Activated T-helper 1 cell treated with anti-CD3 and anti-CD28 coated beads, Interleukin-12 subunit alpha, Interleukin-12 subunit beta, Interleukin-2, Interleukin-4 antibody, amounts not matched to agents 30 ng/mL and 10 ng/mL and 1 ng/mL, durations not matched to agents 14 hours and 24 hours and 36 hours (primary cell): ENCODE measurements around the gene DNAH2. TPM values are rescaled to one million over a fixed set of nuclear protein-coding genes. Genes with fewer than 3 reads are reported as not detected.

ENCODE experiments used
- DNase-seq: peaks from one replicate; pipeline ENCODE4 v3.0.0; 2021; ENCODE audit warnings: low spot score
- H3K27ac Mint-ChIP-seq: one replicate; pipeline ENCODE4 v1.8.0; 2021; ENCODE audit warnings: mild to moderate bottlenecking, mixed read lengths
- H3K27me3 Mint-ChIP-seq: one replicate; pipeline ENCODE4 v1.8.0; 2022; ENCODE audit warnings: mild to moderate bottlenecking, moderate library complexity, mixed read lengths; ENCODE audit not compliant: insufficient read depth
- H3K36me3 Mint-ChIP-seq: one replicate; pipeline ENCODE4 v1.8.0; 2021; ENCODE audit warnings: low read depth, mixed read lengths
- H3K4me1 Mint-ChIP-seq: one replicate; pipeline ENCODE4 v1.8.0; 2021; ENCODE audit warnings: low read depth, mixed read lengths
- H3K4me3 Mint-ChIP-seq: one replicate; pipeline ENCODE4 v1.8.0; 2021; ENCODE audit warnings: mild to moderate bottlenecking, moderate library complexity, mixed read lengths
- H3K9me3 Mint-ChIP-seq: one replicate; pipeline ENCODE4 v1.8.0; 2021; ENCODE audit warnings: mixed read lengths
- intact Hi-C: fragments of 100-400 bp; cut with micrococcal nuclease; formaldehyde crosslinking; loops from one replicate; pipeline ENCODE4 v1.15.1; 2024
- total RNA-seq: library from RNA; stranded (reverse); gene quantifications from 2 replicates; pipeline ENCODE4 v1.2.3, GENCODE V29; 2022

The DNAH2 gene, protein sequence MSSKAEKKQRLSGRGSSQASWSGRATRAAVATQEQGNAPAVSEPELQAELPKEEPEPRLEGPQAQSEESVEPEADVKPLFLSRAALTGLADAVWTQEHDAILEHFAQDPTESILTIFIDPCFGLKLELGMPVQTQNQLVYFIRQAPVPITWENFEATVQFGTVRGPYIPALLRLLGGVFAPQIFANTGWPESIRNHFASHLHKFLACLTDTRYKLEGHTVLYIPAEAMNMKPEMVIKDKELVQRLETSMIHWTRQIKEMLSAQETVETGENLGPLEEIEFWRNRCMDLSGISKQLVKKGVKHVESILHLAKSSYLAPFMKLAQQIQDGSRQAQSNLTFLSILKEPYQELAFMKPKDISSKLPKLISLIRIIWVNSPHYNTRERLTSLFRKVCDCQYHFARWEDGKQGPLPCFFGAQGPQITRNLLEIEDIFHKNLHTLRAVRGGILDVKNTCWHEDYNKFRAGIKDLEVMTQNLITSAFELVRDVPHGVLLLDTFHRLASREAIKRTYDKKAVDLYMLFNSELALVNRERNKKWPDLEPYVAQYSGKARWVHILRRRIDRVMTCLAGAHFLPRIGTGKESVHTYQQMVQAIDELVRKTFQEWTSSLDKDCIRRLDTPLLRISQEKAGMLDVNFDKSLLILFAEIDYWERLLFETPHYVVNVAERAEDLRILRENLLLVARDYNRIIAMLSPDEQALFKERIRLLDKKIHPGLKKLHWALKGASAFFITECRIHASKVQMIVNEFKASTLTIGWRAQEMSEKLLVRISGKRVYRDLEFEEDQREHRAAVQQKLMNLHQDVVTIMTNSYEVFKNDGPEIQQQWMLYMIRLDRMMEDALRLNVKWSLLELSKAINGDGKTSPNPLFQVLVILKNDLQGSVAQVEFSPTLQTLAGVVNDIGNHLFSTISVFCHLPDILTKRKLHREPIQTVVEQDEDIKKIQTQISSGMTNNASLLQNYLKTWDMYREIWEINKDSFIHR (N-terminal part only)
- total RNA-seq, result not detected in 2 replicates

DNA sequence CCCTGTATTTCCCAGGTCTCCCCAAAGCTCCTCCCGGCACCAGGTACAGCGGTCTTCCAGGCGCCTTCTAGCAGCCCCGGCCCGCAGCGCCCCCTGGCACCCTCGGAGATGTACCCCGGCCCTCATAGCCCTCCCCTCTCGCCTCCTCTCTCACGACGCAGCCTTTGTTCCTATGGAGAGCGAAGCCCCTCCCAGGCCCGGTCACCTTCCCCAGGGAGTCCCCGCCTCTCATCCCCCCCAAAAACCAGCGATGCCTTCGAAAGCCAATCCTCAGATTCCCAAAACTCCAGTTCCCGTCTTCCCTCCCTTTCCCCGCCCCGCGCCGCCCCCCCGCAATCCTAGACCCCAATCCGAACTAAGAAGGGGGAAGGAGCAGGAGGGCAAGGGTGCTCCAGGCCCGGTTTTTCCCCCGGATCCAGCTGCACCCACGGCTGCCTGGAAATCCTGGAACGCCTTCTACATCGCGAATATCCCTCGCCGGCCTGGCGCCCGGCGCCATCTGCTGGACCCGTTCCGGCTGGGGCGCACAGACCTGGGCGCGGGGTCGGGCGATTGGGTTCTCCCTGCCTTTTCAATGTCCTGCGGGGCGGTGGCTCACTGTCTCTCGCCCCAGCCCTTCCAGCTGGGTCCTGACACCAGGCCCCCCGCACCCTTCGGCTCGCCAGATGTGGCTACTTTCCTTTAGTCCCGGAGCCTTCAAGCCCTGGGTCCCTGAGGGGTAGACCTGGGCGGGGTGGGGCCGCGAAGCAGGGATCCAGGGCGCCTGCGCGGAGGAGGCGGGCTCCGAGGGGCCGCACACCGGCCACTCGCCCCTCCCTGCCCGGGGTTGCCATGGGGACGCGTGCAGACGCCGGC, at the start of gene DNAH2:
DNAH2 (plus strand) TSS at position 844 of the 855 bp plus-strand sequence. CDS start 1,991 bp downstream, outside the sequence.
- intact Hi-C loops, result no loop called here
- no peaks in the 10 kb centered on the region for H3K9me3 Mint-ChIP-seq

DNA sequence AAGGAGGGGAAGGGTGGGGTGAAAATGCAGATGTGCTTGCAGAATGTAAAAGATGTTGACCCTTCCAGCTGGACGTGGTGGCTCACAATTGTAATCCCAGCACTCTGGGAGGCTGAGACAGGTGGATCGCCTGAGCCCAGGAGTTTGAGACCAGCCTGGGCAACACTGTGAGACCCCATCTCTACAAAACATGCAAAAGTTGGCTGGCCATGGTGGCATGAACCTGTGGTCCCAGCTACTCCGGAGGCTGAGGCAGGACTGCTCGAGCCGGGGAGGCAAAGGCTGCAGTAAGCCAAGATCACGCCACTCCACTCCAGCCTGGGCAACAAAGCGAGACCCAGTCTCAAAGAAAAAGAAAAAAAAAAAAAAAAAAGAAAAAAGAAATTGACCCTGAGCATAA, 49.1 kb upstream of the DNAH2 start:
- intact Hi-C loops, result no loop called here
- H3K27me3 Mint-ChIP-seq, result no peaks in the 10 kb centered on the region
- peaks cover 3% of the 10 kb centered on the region for H3K9me3 Mint-ChIP-seq

More for the DNA sequence above, at the start of gene DNAH2:
- peaks cover 19% of the 10 kb centered on the region for H3K4me1 Mint-ChIP-seq
- DNase-seq, result peak; percentile 16
- H3K27ac Mint-ChIP-seq, result no peak within 1 kb of the TSS
- H3K27me3 Mint-ChIP-seq, result peaks cover 72% of the 10 kb centered on the region
- H3K36me3 Mint-ChIP-seq, result no peaks in the 10 kb centered on the region
- peak within 1 kb of the TSS; percentile 77 for H3K4me3 Mint-ChIP-seq

DNA sequence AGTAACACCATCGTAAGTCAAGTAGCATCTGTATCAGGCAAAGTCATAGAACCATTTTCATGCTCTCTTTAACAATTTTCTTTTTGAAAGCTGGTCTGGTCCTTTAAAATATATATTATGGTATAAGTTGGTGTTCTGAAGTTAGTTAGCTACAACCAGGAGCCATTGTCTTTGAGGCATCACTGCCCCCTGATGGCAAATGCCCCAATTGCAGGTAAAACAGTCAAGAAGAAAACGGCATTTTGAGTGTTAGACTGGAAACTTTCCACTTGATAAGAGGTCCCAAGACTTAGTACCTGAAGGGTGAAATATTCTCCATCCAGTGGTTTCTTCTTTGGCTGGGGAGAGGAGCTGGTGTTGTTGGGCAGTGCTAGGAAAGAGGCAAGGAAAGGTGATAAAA, 44.3 kb upstream of the DNAH2 start:
- no peak overlapping the region for H3K4me3 Mint-ChIP-seq
- H3K36me3 Mint-ChIP-seq, result peaks cover 60% of the 10 kb centered on the region
- no peak overlapping the region for H3K27ac Mint-ChIP-seq
- no peak for DNase-seq
- H3K4me1 Mint-ChIP-seq, result peaks cover 5% of the 10 kb centered on the region
- no peaks in the 10 kb centered on the region for H3K27me3 Mint-ChIP-seq
- peaks cover 10% of the 10 kb centered on the region for H3K9me3 Mint-ChIP-seq
- intact Hi-C loops, result no loop called here

More for the DNA sequence above, 49.1 kb upstream of the DNAH2 start:
- Mint-ChIP-seq H3K27ac (no peak overlapping the region), H3K36me3 (peaks cover 43% of the 10 kb centered on the region), H3K4me1 (no peaks in the 10 kb centered on the region), H3K4me3 (no peak overlapping the region)
- no peak for DNase-seq

DNA sequence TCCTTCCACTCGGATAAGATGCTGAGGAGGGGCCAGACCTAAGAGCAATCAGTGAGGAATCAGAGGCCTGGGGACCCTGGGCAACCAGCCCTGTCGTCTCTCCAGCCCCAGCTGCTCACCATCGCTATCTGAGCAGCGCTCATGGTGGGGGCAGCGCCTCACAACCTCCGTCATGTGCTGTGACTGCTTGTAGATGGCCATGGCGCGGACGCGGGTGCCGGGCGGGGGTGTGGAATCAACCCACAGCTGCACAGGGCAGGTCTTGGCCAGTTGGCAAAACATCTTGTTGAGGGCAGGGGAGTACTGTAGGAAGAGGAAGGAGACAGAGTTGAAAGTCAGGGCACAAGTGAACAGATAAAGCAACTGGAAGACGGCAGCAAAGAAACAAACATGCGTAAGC, 42.6 kb upstream of the DNAH2 start:
- H3K36me3 Mint-ChIP-seq, result peaks cover 49% of the 10 kb centered on the region
- H3K27me3 Mint-ChIP-seq, result no peaks in the 10 kb centered on the region
- intact Hi-C loops, result no loop called here
- H3K9me3 Mint-ChIP-seq, result peaks cover 10% of the 10 kb centered on the region
- H3K27ac Mint-ChIP-seq, result peak overlapping the region; percentile 6
- no peak for DNase-seq
- H3K4me1 Mint-ChIP-seq, result peaks cover 5% of the 10 kb centered on the region
- no peak overlapping the region for H3K4me3 Mint-ChIP-seq

- DNase-seq, result no peak
- H3K4me1 Mint-ChIP-seq, result peaks cover 5% of the 10 kb centered on the region
- H3K4me3 Mint-ChIP-seq, result no peak overlapping the region
- H3K36me3 Mint-ChIP-seq, result peaks cover 41% of the 10 kb centered on the region
- no peaks in the 10 kb centered on the region for H3K27me3 Mint-ChIP-seq
- no peak overlapping the region for H3K27ac Mint-ChIP-seq
- peaks cover 10% of the 10 kb centered on the region for H3K9me3 Mint-ChIP-seq
- intact Hi-C loops, result no loop called here
These were observed 41.0 kb upstream of the DNAH2 start for GRCh38 chr17:7676533-7676932.

DNA sequence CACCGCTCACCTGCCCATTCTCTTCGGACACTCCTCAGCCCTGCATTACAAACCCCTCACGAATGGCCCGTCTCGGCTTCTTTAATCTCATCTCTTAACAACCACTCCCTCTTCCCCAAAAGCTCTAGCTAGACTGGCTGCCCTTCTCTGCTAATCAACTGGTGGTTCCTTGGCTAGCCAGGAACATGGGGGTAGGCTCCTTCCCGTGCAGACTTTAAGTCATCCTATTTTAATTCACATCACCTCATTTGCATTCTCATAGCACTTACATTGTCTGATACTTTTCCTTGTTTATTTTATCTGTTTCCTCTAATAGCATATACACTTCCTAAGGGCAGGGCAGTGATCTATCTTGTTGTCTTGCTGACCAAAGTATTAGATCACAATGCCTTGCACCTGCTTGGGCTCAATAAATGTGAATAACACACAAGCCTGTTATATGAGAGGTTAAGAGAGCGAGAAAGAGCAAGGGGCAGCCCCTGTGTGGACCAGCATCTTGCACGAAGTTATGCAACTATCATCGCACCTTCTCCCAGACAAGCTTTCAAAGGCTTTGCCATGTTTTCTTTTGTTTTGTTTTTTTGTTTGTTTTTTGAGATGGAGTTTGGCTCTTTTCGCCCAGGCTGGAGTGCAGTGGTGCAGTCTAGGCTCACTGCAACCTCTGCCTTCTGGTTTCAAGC, 40.0 kb upstream of the DNAH2 start:
- Mint-ChIP-seq H3K4me1 (peaks cover 5% of the 10 kb centered on the region), H3K4me3 (no peak overlapping the region), H3K36me3 (peaks cover 36% of the 10 kb centered on the region), H3K27ac (no peak overlapping the region), H3K27me3 (no peaks in the 10 kb centered on the region), H3K9me3 (peaks cover 10% of the 10 kb centered on the region)
- no peak for DNase-seq
- intact Hi-C loops, result no loop called here

DNA sequence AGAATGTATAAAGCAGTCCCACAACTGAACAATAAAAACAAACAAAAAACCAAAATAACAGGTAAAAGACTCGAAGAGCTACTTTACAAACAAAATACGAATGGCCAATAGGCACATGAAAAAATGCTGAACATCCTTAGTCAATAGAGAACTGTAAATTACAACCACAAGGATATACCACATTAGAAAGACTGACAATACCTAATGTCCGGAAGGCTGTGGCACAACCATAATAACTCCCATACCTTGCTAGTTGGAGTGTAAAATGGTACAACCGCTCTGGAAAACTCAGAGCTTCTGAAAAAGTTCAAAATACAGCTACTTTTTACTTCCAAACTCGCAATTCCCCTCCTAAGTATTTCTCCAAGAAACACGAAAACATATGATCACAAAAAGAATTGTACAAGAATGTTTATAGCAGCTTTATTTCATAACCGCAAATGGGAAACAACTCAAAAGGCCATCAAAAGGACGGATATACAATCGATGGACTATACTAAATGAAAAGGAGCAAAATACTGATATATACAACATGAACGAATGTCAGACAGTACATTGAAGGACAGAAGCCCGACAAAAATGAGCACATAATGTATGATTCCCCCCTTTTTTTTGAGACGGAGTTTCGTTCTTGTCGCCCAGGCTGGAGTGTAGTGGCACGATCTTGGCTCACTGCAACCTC, 32.6 kb upstream of the DNAH2 start:
- Mint-ChIP-seq H3K4me1 (peaks cover 36% of the 10 kb centered on the region), H3K36me3 (peaks cover 14% of the 10 kb centered on the region), H3K9me3 (no peaks in the 10 kb centered on the region), H3K27ac (peak overlapping the region; percentile 96), H3K4me3 (peak overlapping the region; percentile 95), H3K27me3 (no peaks in the 10 kb centered on the region)
- intact Hi-C loops, result loop anchor here (10.0 kb wide), 2 partner anchors 470 to 650 kb away; partner anchors contain the start of genes PER1 and SLC16A13
- no peak for DNase-seq

- Mint-ChIP-seq H3K27ac (peak overlapping the region; percentile 96), H3K36me3 (peaks cover 17% of the 10 kb centered on the region), H3K4me3 (peak overlapping the region; percentile 95), H3K27me3 (no peaks in the 10 kb centered on the region), H3K9me3 (no peaks in the 10 kb centered on the region), H3K4me1 (peaks cover 40% of the 10 kb centered on the region)
- DNase-seq, result peak; percentile 87
- intact Hi-C loops, result loop anchor here (1.0 to 10.0 kb wide), 10 partner anchors 149 to 651 kb away; partner anchors contain the start of genes ELP5, KDM6B, NEURL4 and PER1
These were observed 31.9 kb upstream of the DNAH2 start for GRCh38 chr17:7685533-7686221.

- H3K4me1 Mint-ChIP-seq, result peaks cover 40% of the 10 kb centered on the region
- no peaks in the 10 kb centered on the region for H3K27me3 Mint-ChIP-seq
- H3K36me3 Mint-ChIP-seq, result peaks cover 19% of the 10 kb centered on the region
- no peaks in the 10 kb centered on the region for H3K9me3 Mint-ChIP-seq
- H3K4me3 Mint-ChIP-seq, result peak overlapping the region; percentile 95
- H3K27ac Mint-ChIP-seq, result peak overlapping the region; percentile 96
- peak; percentile 76 for DNase-seq
- intact Hi-C loops, result loop anchor here (1.0 to 10.0 kb wide), 12 partner anchors 148 to 652 kb away; partner anchors contain the start of genes ELP5, KCTD11, KDM6B and NEURL4
These were observed 31.1 kb upstream of the DNAH2 start for GRCh38 chr17:7686222-7687071.
